ENCODE measurements around the gene GSDMA. TPM values are rescaled to one million over a fixed set of nuclear protein-coding genes. Genes with fewer than 3 reads are reported as not detected.
"Not testable (repeated sequence)": the region's sequence is repeated elsewhere in the genome, so short reads cannot be mapped to it uniquely, and the experiment has no call there.

The GSDMA gene
- total RNA-seq, 4 donors from 2014 or later, result 0.11 to 0.99 (median 0.45) TPM; not detected in 1

DNA sequence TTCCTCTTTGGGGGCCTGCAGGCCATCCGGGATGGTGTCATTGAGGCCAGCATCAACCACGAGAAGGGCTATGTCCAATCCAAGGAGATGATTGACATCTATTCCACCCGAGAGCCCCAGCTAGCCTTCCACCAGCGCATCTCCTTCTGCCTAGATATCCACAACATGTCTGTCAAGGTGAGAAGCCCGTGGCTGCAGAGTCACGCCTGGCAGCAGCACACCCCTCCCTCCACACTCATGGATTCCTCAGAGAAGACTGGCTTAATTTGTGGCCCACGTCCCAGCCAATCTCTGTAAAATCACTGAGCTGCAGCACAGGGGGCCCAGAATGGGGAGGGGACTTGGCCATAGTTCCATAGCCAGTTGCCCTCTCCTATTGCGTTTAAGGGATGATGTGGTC, 33.4 kb downstream of the GSDMA start:
- intact Hi-C loops (cut with DNase I), result no loop called here
- H3K4me3 ChIP-seq, result no peak overlapping the region
- TF ChIP-seq EP300 (IDR thresholded peaks at IDR 0.05), result no peak
- TF ChIP-seq POLR2A (IDR thresholded peaks at IDR 0.05; ENCODE audit: low read depth), result no peak
- TF ChIP-seq, protein P1, sequence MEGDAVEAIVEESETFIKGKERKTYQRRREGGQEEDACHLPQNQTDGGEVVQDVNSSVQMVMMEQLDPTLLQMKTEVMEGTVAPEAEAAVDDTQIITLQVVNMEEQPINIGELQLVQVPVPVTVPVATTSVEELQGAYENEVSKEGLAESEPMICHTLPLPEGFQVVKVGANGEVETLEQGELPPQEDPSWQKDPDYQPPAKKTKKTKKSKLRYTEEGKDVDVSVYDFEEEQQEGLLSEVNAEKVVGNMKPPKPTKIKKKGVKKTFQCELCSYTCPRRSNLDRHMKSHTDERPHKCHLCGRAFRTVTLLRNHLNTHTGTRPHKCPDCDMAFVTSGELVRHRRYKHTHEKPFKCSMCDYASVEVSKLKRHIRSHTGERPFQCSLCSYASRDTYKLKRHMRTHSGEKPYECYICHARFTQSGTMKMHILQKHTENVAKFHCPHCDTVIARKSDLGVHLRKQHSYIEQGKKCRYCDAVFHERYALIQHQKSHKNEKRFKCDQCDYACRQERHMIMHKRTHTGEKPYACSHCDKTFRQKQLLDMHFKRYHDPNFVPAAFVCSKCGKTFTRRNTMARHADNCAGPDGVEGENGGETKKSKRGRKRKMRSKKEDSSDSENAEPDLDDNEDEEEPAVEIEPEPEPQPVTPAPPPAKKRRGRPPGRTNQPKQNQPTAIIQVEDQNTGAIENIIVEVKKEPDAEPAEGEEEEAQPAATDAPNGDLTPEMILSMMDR (IDR thresholded peaks at IDR 0.05), result no peak
- no peak for TF ChIP-seq POLR2AphosphoS5 (IDR thresholded peaks at IDR 0.05)
- peaks cover 60 to 80% (median 75%) of the 10 kb centered on the region in 4 donors for H3K36me3 ChIP-seq
- H3K27me3 ChIP-seq, result no peaks in the 10 kb centered on the region
- H3K4me1 ChIP-seq, result peaks cover 0 to 16% (median 4%) of the 10 kb centered on the region in 4 donors
- peak overlapping the region in 2 of 4 donors; percentile 9 to 14 for H3K27ac ChIP-seq (replicated peaks in 1 of 4)
- 74% methylated on average over 8 of the region's 8 CpGs for WGBS
- no peaks in the 10 kb centered on the region for H3K9me3 ChIP-seq
- DNase-seq (ENCODE audit: extremely low spot score), result no peak

DNA sequence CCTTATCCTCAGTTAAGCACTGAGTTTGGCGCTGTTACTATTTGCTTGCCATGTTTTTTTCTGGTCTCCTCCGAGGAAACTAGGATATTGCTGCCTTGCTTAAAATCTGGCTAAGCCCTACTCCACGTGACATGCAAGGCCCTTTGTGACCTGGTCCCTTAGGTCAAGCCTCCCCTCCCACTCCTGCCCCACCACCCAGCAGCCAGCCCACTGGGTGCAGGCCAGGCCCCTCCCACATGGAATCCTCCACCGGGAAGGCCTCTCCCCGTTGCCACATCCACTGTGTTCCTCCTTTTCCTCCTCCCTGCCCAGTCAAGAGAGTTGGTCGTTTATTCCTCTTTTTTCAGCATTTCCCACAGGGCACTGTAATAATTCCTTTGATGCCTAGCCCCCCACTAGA, 34.0 kb downstream of the GSDMA start:
- intact Hi-C loops (cut with DNase I), result no loop called here
- peaks cover 53 to 74% (median 69%) of the 10 kb centered on the region in 4 donors for H3K36me3 ChIP-seq
- no peak for DNase-seq (ENCODE audit: extremely low spot score)
- WGBS, result 39% methylated on average over 6 of the region's 6 CpGs
- H3K27ac ChIP-seq (replicated peaks in 1 of 4), result peak overlapping the region in 3 of 4 donors; percentile 5 to 14 (median 9)
- H3K4me3 ChIP-seq, result no peak overlapping the region
- H3K27me3 ChIP-seq, result no peaks in the 10 kb centered on the region
- TF ChIP-seq POLR2AphosphoS5 (IDR thresholded peaks at IDR 0.05), result no peak
- TF ChIP-seq, protein P1 (IDR thresholded peaks at IDR 0.05), result no peak
- no peak for TF ChIP-seq EP300 (IDR thresholded peaks at IDR 0.05)
- no peak for TF ChIP-seq POLR2A (IDR thresholded peaks at IDR 0.05; ENCODE audit: low read depth)
- peaks cover 0 to 16% (median 4%) of the 10 kb centered on the region in 4 donors for H3K4me1 ChIP-seq
- no peaks in the 10 kb centered on the region for H3K9me3 ChIP-seq

- TF ChIP-seq POLR2AphosphoS5 (IDR thresholded peaks at IDR 0.05) (no peak), EP300 (IDR thresholded peaks at IDR 0.05) (no peak), POLR2A (IDR thresholded peaks at IDR 0.05; ENCODE audit: low read depth) (no peak)
- TF ChIP-seq, protein P1 (IDR thresholded peaks at IDR 0.05), result no peak
- no peak for DNase-seq (ENCODE audit: extremely low spot score)
- H3K4me3 ChIP-seq, result no peak overlapping the region
- H3K4me1 ChIP-seq, result peaks cover 0 to 16% (median 4%) of the 10 kb centered on the region in 4 donors
- peak overlapping the region in 1 of 4 donors; percentile 7 for H3K27ac ChIP-seq (replicated peaks in 1 of 4)
- WGBS, result 58% methylated on average over 4 of the region's 4 CpGs
- H3K9me3 ChIP-seq, result no peaks in the 10 kb centered on the region
- no peaks in the 10 kb centered on the region for H3K27me3 ChIP-seq
- intact Hi-C loops (cut with DNase I), result no loop called here
- H3K36me3 ChIP-seq, result peaks cover 47 to 66% (median 61%) of the 10 kb centered on the region in 4 donors
These were observed 34.7 kb downstream of the GSDMA start for GRCh38 chr17:39997543-39997942.

GRCh38 chr17:39999067-39999466, 36.3 kb downstream of the GSDMA start:
- 81% methylated on average over 4 of the region's 4 CpGs for WGBS
- Histone ChIP-seq H3K4me1 (peaks cover 0 to 16% (median 4%) of the 10 kb centered on the region in 4 donors), H3K27ac (replicated peaks in 1 of 4) (no peak overlapping the region), H3K9me3 (no peaks in the 10 kb centered on the region), H3K4me3 (no peak overlapping the region), H3K27me3 (no peaks in the 10 kb centered on the region), H3K36me3 (peaks cover 31 to 51% (median 46%) of the 10 kb centered on the region in 4 donors)
- DNase-seq (ENCODE audit: extremely low spot score), result no peak
- intact Hi-C loops (cut with DNase I), result no loop called here
- TF ChIP-seq, protein P1 (IDR thresholded peaks at IDR 0.05), result no peak
- TF ChIP-seq POLR2AphosphoS5 (IDR thresholded peaks at IDR 0.05) (no peak), EP300 (IDR thresholded peaks at IDR 0.05) (no peak), POLR2A (IDR thresholded peaks at IDR 0.05; ENCODE audit: low read depth) (no peak)

DNA sequence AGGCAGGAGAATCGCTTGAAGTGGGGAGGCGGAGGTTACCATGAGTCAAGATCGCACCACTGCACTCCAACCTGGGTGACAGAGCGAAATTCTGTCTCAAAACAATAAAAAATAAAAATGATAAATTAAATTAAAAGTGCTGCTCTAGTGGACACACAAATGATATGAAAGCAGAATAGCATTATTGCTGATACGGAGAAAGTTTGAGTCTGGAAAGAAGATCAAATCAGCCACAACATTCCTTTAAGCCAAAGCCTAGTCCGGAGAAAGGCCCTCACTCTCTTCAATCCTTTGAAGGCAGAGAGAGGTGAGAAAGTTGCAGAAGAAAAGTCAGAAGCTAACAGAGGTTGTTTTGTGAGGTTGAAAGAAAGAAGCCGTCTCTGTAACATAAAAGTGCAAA, 37.4 kb downstream of the GSDMA start:
- H3K4me3 ChIP-seq, result no peak overlapping the region
- peaks cover 20 to 40% (median 35%) of the 10 kb centered on the region in 4 donors for H3K36me3 ChIP-seq
- H3K27ac ChIP-seq (replicated peaks in 1 of 4), result no peak overlapping the region
- no peak for TF ChIP-seq POLR2AphosphoS5 (IDR thresholded peaks at IDR 0.05)
- TF ChIP-seq, protein P1 (IDR thresholded peaks at IDR 0.05), result no peak
- no peak for TF ChIP-seq POLR2A (IDR thresholded peaks at IDR 0.05; ENCODE audit: low read depth)
- no peak for TF ChIP-seq EP300 (IDR thresholded peaks at IDR 0.05)
- intact Hi-C loops (cut with DNase I), result no loop called here
- H3K27me3 ChIP-seq, result no peaks in the 10 kb centered on the region
- no peak for DNase-seq (ENCODE audit: extremely low spot score)
- no peaks in the 10 kb centered on the region for H3K9me3 ChIP-seq
- peaks cover 0 to 16% (median 4%) of the 10 kb centered on the region in 4 donors for H3K4me1 ChIP-seq
- 93% methylated on average over 7 of the region's 7 CpGs for WGBS

- Histone ChIP-seq H3K36me3 (peaks cover 9 to 28% (median 23%) of the 10 kb centered on the region in 4 donors), H3K4me1 (peaks cover 0 to 13% (median 4%) of the 10 kb centered on the region in 4 donors)
- 91% methylated on average over 8 of the region's 8 CpGs for WGBS
- H3K27ac ChIP-seq (replicated peaks in 1 of 4); H3K4me3 ChIP-seq; H3K9me3 ChIP-seq; DNase-seq (ENCODE audit: extremely low spot score); intact Hi-C loops (cut with DNase I); H3K27me3 ChIP-seq: not testable (repeated sequence)
These were observed 38.5 kb downstream of the GSDMA start for GRCh38 chr17:40001335-40001734.
